GM18505 (cell line): ENCODE measurements around the gene HRH3.

Experiments
- ATAC-seq: cut with Tn5 transposase; IDR thresholded peaks from one replicate; pipeline ENCODE4 v1.9.1; 2021; ENCODE audit not compliant: unreplicated experiment
- POLR2A ChIP-seq: IDR thresholded peaks from 4 replicates; pipeline ENCODE4 v1.6.1; 2011; ENCODE audit warnings: borderline replicate concordance; ENCODE audit not compliant: insufficient read depth, insufficient read length; ENCODE audit errors: extremely low read depth

The HRH3 gene

DNA sequence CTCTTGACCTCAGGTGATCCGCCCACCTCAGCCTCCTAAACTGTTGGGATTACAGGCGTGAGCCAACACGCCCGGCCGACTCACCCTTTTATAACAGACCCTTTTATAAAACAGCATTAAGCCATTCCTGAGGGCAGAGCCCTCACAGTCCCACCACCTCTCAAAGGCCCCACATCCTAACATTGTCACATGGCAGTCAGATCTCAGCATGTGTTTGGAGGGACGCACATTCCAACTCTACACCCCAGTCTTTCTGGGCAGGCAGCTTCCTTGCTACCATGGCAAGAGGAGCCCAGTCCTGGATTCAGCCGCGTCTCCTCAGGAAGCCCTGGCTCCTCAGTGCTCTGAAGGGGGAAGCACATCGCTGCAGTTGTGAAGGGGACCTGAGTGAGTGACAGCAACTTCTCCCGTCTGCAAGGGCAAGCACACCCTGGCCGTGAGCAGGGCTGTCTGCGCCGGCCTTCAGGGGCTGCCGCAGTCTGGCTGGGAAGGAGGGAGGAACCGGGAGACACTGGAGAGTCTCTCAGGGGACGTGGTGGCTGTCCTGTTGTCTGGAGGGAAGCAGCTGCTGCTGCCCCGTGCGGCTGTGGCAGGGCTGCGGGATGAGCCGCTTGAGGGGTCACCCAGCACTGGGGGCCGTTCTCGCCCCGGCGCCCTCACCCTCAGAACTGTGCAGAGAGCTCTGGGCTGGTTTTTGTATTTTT, 34.1 kb upstream of the HRH3 start:
- TF ChIP-seq POLR2A = no peak
- no peak for ATAC-seq

- no peak for TF ChIP-seq POLR2A
- ATAC-seq = no peak
Measured at GRCh38 chr20:62253398-62253797, 33.3 kb upstream of the HRH3 start.

GRCh38 chr20:62252342-62252966, 32.4 kb upstream of the HRH3 start:
- no peak for TF ChIP-seq POLR2A
- no peak for ATAC-seq

DNA sequence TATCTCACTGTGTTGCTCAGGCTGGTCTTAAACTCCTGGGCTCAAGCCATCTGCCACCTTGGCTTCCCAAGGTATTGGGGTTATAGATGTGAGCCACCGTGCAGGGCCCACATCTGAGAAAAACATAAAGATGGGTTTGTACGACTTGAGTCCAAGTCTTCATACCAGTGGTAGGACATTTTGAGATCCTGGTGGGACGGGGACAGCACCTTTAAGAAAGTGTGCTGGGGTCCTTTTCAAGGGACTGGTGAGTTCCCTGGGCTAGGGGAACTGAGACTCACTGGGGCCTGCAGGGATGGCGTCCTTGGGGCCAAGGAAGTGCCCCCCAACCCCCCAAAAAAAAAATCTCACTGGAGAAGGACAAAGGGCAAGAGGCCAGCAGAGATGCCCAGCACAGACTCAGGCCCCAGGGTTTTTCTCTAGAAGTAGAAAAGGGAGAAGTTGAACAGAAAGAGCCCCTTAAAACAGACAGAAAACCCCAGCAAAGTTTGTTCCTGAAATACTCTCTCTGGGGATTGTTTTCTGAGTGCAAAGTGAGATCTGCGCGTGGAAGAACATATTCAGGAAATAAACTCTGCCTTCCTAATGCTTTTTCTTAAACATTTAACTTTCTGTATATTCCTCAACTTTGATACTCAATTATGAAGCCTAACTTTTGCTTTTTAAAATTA, 28.9 kb upstream of the HRH3 start:
- no peak for TF ChIP-seq POLR2A
- ATAC-seq = no peak

DNA sequence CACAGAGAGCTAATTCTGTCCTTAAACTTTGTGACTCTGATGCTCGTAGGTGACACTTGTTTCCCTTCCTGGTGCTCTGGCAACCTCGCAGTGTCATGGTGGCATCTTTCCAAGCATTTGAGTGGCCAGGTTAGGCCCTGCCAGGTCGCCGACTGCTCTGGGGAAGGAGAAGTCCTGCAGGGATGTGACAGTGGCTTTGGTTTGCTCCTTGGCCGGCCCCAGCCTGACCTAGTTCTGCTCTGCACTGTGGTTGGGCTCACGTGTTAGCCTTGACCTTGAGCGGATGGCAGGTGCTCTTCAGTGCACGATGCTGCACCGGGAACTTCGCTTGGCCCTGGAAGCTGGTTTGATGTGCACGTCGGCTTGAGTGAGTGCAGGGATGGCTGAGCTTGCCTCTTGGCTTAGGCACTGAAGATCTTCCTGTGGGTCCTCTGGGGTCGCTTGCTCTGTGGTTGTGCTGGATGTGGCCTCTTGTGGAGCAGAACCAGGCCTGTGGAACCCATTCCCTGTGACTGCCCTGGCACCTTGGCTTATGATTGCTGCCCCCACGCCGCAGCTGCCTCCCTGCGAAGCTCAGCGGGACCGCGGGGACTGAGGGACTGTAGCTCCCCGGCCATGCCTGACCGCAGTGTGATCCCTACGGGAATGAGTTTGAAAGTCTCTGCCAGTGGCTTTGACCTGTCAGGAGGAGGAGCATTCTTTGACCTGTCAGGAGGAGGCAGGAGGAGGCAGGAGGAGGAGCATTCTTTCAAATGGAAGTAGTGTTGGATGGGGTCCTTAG, 27.0 kb upstream of the HRH3 start:
- no peak for ATAC-seq
- no peak for TF ChIP-seq POLR2A

DNA sequence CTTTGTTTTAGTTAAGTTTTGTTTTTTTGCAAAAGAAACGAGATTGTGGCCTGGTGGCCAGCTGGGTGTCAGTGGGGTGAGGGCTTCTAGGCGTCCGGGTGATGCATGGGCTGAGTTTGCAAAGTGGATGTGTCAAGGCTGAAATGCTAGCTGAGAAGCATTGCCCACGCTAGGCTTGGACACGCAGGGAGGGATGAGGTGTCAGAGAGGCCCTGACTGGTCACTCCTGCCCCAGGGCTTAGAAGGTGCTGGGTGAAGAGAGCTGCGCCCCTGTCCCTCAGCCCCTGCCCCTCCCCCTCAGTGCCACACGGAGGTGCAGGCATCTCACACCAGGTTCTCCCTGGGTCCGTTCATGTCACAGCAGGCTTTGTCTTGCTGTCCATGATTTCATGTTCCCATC, 26.4 kb upstream of the HRH3 start:
- TF ChIP-seq POLR2A = no peak
- ATAC-seq = no peak

- ATAC-seq = no peak
Measured at GRCh38 chr20:62245911-62246280, 25.8 kb upstream of the HRH3 start.

DNA sequence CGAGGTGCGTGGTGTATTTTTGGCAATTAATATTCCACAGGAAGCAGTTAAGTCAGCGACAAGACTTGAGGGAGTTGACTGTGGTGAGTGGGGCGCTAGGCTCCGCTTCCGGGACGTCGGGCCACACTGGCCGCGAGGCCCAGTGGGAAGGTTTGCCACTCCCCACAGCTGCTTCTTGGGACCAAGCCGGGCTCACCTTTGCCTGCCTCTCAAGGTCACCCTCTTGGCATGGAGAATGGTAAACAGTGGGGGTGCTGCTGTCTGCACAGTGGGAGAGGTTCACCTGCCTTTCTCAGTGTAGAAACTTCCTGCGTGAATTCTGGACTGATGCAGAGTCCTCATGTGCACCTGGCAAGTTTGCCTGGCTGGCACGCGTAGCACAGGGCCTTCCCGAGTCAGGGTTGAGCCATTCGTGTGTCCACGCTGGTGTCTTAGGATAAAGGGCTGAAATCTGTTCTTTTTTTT, 24.6 kb upstream of the HRH3 start:
- no peak for TF ChIP-seq POLR2A
- ATAC-seq = no peak

More at GRCh38 chr20:62245911-62246280, 25.8 kb upstream of the HRH3 start:
- no peak for TF ChIP-seq POLR2A

- no peak for TF ChIP-seq POLR2A
- no peak for ATAC-seq
Measured at GRCh38 chr20:62243906-62244515, 23.9 kb upstream of the HRH3 start.

- no peak for ATAC-seq
- TF ChIP-seq POLR2A = no peak
Measured at GRCh38 chr20:62243106-62243505, 23.0 kb upstream of the HRH3 start.

DNA sequence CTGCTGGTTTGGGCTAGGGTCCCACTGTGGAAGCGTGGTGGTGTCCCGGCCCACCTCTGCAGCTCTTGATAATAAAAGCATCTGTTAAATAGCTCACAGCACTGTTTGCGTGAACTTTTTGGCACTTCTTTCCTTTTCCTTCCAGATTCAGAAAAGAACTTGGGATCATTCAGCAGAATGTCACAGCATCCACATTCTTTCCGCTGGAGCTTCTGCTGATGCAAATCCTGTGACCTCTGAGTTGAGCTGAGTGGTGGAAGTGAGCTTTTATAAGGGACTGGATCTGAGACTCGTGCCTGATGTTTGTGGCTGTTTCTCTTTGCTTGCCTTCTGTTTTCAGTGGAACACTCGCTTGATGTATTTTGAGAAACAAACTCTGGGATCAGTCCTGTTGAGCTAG, 22.1 kb upstream of the HRH3 start:
- no peak for TF ChIP-seq POLR2A

GRCh38 chr20:62241506-62241905, 21.4 kb upstream of the HRH3 start:
- ATAC-seq = no peak
- TF ChIP-seq POLR2A = no peak

More for the DNA sequence above, 22.1 kb upstream of the HRH3 start:
- no peak for ATAC-seq
